KMS-11 (cell line): ENCODE data around the gene CD99L2.

Source experiments
- H2AFZ ChIP-seq: fragments of 200-600 bp; sonication (generic); 2 replicates; pipeline ENCODE4 v1.6.1; 2016; ENCODE audit warnings: antibody characterized with exemption, mixed run types, low read depth
- H3K27ac ChIP-seq: fragments of 200-600 bp; sonication (generic); 2 replicates; pipeline ENCODE4 v1.6.1; 2016; ENCODE audit warnings: mild to moderate bottlenecking, mixed run types
- H3K27me3 ChIP-seq: fragments of 200-600 bp; sonication (generic); 2 replicates; pipeline ENCODE4 v1.6.1; 2017; ENCODE audit warnings: mild to moderate bottlenecking, low read depth, mixed run types, moderate library complexity; ENCODE audit not compliant: insufficient read depth
- H3K36me3 ChIP-seq: fragments of 200-600 bp; sonication (generic); 2 replicates; pipeline ENCODE4 v1.6.1; 2017; ENCODE audit warnings: mild to moderate bottlenecking, mixed run types; ENCODE audit not compliant: insufficient read depth
- H3K4me1 ChIP-seq: fragments of 200-600 bp; sonication (generic); 2 replicates; pipeline ENCODE4 v1.6.1; 2016; ENCODE audit warnings: mild to moderate bottlenecking, low read depth, mixed run types; ENCODE audit not compliant: poor library complexity, severe bottlenecking
- H3K4me2 ChIP-seq: fragments of 200-600 bp; sonication (generic); 2 replicates; pipeline ENCODE4 v1.7.0; 2016; ENCODE audit warnings: mild to moderate bottlenecking, mixed run types
- H3K4me3 ChIP-seq: fragments of 200-600 bp; sonication (generic); IDR thresholded peaks from 2 replicates; pipeline ENCODE4 v1.6.1; 2017; ENCODE audit warnings: low read depth, low read length, mixed read lengths; ENCODE audit not compliant: insufficient read depth
- H3K79me2 ChIP-seq: fragments of 200-600 bp; sonication (generic); 2 replicates; pipeline ENCODE4 v1.6.1; 2016; ENCODE audit warnings: low read depth, mixed run types; ENCODE audit not compliant: insufficient read depth
- H3K9ac ChIP-seq: fragments of 200-600 bp; sonication (generic); 2 replicates; pipeline ENCODE4 v1.6.1; 2016; ENCODE audit warnings: mild to moderate bottlenecking, mixed run types
- H4K20me1 ChIP-seq: fragments of 200-600 bp; sonication (generic); 2 replicates; pipeline ENCODE4 v1.6.1; 2016; ENCODE audit warnings: mild to moderate bottlenecking, mixed run types; ENCODE audit not compliant: insufficient read depth
- CTCF ChIP-seq: fragments of 200-600 bp; sonication (generic); conservative IDR thresholded peaks from 2 replicates; pipeline ENCODE4 v1.6.1; 2017; ENCODE audit warnings: low read depth, mild to moderate bottlenecking, antibody characterized with exemption, low read length, moderate library complexity, mixed read lengths

The CD99L2 gene

DNA sequence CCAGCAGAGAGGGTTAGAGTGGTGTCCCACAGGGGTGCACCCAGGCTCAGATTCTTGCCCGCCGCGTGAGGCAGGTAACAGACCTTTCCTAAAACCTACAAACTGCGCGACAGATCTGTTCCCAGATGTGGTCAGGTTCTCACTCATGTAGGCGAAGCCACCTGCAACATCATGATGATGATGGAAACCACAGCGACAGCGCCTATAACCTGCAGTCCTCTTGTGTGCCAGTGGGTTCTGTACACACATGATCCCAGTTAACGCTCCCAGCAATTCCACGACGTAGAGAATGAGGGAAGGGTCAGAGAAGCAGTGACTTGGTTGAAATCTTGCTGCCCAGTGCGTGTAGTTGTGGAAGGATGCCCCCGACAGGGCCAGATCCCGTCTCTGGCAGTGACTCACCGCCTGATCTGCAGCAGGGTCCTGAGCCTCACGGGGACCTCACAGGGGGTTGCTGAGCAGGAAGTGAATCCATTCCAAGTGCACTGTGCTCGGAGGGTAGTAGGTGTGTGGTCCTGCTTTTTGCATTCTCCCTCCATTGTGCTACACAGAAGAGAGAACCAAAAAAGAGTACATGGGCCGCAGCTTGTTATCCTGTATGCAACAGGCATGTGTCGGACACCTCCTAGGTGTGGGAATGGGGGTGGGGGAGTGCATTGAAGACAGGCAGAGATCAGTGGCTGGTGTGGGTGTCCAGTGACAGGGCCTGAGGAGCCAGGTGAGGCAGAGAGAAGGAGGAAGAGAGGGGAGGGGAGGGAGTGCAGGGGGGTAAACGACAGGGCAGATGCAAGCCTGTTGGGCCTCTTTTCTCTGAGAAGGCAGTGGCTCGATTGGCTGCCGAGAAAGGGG, 138.7 kb downstream of the CD99L2 start:
- Histone ChIP-seq H4K20me1 (no peaks in the 10 kb centered on the region), H3K79me2 (no peaks in the 10 kb centered on the region), H3K4me3 (no peak overlapping the region), H3K27me3 (no peaks in the 10 kb centered on the region), H2AFZ (no peak overlapping the region), H3K27ac (no peak overlapping the region), H3K4me1 (no peaks in the 10 kb centered on the region), H3K4me2 (no peak overlapping the region), H3K9ac (no peak overlapping the region), H3K36me3 (no peaks in the 10 kb centered on the region)
- TF ChIP-seq CTCF: no peak

- H2AFZ ChIP-seq: no peak overlapping the region
- no peaks in the 10 kb centered on the region for H3K27me3 ChIP-seq
- H3K4me2 ChIP-seq: no peak overlapping the region
- no peaks in the 10 kb centered on the region for H4K20me1 ChIP-seq
- no peak overlapping the region for H3K27ac ChIP-seq
- no peaks in the 10 kb centered on the region for H3K4me1 ChIP-seq
- no peaks in the 10 kb centered on the region for H3K79me2 ChIP-seq
- no peak overlapping the region for H3K4me3 ChIP-seq
- H3K9ac ChIP-seq: no peak overlapping the region
- TF ChIP-seq CTCF: no peak
- no peaks in the 10 kb centered on the region for H3K36me3 ChIP-seq
Observed at GRCh38 chrX:150757371-150757770, 141.1 kb downstream of the CD99L2 start.

- Histone ChIP-seq H4K20me1 (no peaks in the 10 kb centered on the region), H3K9ac (no peak overlapping the region), H3K27ac (no peak overlapping the region), H3K79me2 (no peaks in the 10 kb centered on the region), H3K4me1 (no peaks in the 10 kb centered on the region), H3K36me3 (no peaks in the 10 kb centered on the region), H2AFZ (no peak overlapping the region), H3K4me3 (no peak overlapping the region), H3K27me3 (no peaks in the 10 kb centered on the region), H3K4me2 (no peak overlapping the region)
- no peak for TF ChIP-seq CTCF
Observed at GRCh38 chrX:150753968-150754367, 144.5 kb downstream of the CD99L2 start.

- no peaks in the 10 kb centered on the region for H3K27me3 ChIP-seq
- no peak overlapping the region for H2AFZ ChIP-seq
- no peak overlapping the region for H3K9ac ChIP-seq
- no peak overlapping the region for H3K27ac ChIP-seq
- no peaks in the 10 kb centered on the region for H3K36me3 ChIP-seq
- H3K4me2 ChIP-seq: no peak overlapping the region
- H3K79me2 ChIP-seq: no peaks in the 10 kb centered on the region
- TF ChIP-seq CTCF: no peak
- no peak overlapping the region for H3K4me3 ChIP-seq
- no peaks in the 10 kb centered on the region for H3K4me1 ChIP-seq
- H4K20me1 ChIP-seq: no peaks in the 10 kb centered on the region
Observed at GRCh38 chrX:150753357-150753756, 145.1 kb downstream of the CD99L2 start.
